Epithelial cell of prostate (primary cell): Measurements from ENCODE around the gene ATF6.
"Not testable (repeated sequence)": the region's sequence is repeated elsewhere in the genome, so short reads cannot be mapped to it uniquely, and the experiment has no call there.

Experiments used
- DNase-seq: peaks from one replicate; pipeline ENCODE4 v3.0.0-alpha.2; 2011; ENCODE audit warnings: low read depth, low spot score
- H3K27ac ChIP-seq: fragments of 450-650 bp; 2 replicates; pipeline ENCODE4 v1.5.1; 2017; ENCODE audit warnings: mild to moderate bottlenecking

The ATF6 gene

DNA sequence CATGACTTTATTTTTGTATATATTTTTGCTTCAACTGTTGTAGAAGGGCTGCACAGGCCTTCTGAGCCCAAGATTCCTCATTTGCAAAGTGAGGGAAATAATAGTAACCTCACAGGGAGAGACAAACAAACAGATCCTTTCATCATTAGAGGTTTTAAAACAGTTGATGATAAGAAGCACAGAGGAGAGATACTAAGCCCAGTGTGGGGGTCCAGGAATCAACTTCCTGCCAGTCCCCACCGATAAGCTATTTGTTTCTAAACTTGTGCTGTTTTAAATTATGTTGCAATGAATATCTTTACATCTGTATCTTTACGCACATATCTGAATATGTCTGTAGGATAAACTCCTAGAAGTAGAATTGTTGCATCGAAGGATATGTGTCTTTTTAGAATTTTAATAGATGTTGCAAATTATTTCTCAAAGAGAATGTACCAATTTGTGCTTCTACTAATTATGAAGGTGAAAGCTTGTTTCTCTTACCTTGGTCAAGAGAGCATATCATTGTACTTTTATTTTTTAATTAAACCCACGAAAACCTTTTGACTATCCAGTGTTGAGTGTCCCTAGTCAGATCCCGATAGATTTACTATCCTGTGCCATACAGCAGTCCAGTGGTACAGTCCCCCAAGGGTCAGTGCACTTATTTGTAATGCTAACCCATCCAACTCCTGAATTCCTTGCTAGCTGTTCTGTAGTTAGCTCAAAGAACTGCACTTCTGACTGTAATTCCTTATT, 34.0 kb upstream of the ATF6 start:
- no peak for DNase-seq
- H3K27ac ChIP-seq: peak overlapping the region; percentile 92

DNA sequence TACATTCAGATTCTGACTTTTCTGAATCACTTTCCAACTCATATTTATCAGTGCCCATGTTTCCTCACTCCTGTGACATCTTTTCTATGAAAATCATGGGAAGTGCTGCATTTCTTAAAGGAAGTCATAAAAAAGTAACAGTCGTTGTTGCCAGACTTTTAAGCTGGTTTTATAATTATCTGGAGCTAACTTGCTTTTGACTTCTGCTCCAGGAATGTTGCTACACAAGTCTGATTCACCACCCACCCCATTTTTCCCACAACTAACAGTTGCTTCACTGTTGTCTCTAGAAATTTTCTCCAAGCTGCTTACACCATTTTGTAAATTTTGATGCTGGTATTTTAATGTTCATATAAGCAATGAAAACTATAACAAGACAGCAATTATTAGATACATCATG, 32.6 kb upstream of the ATF6 start:
- no peak for DNase-seq
- peak overlapping the region; percentile 92 for H3K27ac ChIP-seq

DNA sequence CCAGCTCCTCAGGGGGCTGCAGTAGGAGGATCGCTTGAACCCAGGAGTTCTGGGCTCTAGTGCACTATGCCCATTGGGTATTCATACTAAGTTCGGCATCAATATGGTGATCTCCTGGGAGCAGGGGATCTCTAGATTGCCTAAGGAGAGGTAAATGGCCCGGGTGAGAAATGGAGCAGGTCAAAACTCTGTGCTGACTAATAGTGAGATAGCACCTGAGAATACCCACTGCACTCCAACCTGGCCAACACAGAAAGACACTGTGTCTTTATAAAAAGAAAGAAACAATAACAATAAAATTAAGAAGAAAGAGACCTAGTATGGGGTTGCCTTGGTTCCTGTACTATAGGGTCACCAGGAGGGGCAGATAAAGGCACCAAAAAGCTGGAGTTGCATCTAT, 30.3 kb upstream of the ATF6 start:
- peak overlapping the region; percentile 74 for H3K27ac ChIP-seq
- DNase-seq: no peak

DNA sequence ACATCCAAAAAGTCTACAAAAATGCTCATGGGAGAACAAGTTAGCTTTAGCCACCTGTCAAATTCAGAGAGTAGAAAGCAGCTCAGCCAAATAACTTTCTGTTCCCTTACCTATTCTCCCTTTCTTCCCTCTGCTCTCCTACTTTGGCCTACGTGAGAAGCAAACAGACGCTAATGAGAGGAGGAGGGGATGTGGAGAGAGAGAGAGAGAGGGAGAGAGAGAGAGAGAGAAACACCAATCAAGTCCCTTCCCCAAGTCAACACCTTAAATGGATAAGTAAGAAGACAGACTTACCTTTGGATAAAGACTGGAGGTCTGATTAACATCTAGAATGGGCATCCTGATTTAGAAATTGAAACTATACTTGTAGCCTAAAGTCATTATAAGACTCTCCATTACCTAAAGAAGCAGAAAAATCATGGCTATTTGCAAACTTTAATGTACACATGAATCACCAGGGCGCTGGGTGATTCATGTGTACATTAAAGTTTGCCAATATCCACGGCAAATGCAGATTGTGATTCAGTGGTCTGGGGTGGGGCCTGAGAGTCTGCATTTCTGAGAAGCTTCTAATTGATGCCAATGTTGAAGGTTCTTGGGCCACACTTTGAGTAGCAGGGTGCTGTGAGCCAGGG, 29.7 kb upstream of the ATF6 start:
- DNase-seq: no peak
- peak overlapping the region; percentile 74 for H3K27ac ChIP-seq

DNA sequence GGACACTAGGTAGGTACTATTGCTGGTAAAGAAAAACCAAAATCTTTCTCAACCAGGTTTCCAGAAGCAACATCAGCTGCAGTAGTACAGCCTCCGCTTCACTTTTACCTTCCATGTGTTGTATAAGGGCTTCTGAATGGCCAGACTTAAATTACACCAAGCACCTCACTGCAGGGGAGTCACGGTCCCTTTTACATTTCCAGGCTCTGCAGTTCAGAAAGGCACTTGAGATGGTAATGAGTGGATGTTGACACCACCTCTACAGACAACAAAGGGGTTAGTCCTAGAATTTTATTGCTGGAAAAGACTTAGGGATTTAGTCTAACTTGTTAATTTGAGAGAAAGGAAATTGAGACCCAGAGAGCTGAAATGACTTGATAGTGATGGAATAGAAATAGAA, 28.5 kb upstream of the ATF6 start:
- no peak for DNase-seq
- no peak overlapping the region for H3K27ac ChIP-seq

DNA sequence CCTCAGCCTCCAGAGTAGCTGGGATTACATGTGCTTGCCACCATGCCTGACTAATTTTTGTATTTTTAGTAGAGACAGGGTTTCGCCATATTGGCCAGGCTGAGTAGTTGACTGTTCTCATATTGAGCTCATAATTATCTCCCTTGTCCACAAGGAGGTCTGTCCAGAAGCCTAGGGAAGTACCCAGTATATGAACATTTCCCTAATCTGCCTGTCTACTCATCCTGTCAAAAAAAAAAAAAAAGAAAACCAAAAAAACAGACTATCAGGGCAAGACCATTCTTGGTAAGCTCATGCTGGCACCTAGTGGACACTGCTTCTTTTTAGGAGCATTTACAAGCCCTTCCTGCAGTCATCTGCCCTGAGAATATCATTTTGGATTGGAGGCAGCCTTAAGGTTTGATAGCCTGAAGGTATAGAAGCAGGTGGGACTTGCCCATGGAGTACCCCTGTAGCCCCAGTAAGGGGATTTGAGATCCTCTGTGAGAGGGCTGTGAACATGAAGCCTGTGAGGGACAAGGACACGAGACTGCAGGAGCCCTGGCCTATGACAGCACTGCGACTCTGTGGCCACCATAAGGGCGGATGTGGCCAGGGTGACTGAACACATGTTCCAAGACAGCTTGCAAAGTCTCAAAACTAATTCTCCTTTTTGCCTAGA, 27.4 kb upstream of the ATF6 start:
- no peak overlapping the region for H3K27ac ChIP-seq
- no peak for DNase-seq

DNA sequence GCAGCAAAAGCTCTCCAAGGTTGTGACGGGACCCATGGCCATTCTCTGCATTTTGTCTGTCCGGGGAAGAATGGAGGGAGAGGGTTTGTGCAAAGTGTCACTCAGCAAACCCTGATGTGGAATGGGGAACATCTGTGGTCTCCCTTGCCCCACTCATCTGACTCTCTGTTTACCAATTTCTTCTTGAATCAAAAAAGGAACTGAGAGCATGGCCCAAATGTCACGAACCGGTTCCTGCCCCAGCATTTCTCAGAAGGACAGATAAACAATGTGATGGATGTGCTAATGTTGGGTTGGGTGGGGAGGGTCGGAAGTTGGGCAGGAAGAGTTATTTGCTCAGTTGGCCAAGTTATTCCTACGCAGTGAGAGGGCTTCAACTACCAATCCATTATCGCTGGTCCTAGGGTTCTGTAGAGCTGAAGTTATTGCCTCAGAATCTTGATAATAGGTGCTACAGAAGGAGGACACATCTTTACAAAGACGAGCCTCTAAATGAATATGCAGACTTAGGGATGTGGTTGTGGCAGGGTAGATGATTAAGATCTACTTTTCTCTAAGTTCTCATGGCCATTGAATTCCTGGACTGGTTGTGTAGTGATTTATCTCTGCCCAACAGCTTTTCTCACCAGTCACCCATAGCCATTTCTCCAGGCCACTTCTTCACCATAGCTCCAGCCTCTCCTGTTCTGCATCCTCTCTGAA, 26.1 kb upstream of the ATF6 start:
- H3K27ac ChIP-seq: no peak overlapping the region
- DNase-seq: no peak

DNA sequence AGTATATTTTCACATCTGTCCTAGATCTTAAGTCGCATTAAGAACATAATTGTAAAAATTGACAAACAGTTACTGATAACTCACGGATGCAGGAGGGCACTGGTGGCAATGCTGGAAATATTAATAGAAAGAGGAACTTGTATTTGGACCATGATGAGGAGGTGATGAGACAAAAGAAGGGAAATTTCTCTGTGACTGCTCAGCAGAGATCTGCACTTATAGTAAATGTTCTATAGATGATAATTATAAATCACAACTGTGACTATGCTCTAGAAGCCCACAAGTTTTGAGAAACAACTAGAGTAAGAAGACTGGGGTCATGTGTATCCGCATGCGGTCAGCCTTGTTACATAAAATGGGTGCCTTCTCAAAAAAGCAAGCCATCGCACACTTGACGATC, 25.2 kb upstream of the ATF6 start:
- H3K27ac ChIP-seq: no peak overlapping the region
- DNase-seq: no peak

DNA sequence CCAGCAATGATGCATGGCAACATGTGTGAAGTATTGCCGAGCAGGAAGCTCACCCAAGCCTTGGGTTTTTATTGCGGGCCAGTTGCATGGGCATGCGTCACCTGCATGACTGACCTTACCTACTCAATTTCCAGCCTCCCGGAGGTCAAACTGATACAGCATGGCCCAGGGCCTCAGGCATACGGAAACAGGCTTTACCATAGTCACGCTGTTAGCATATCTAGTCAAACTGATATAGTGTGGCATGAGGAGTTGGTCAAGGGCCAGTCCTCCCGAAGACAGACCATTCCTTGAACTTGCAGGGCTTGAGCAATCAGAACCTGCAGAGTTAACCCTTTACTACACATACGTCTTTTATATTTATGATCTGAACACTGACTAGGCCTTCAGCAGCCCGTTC, 22.9 kb upstream of the ATF6 start:
- no peak for DNase-seq
- H3K27ac ChIP-seq: peak overlapping the region; percentile 40

DNA sequence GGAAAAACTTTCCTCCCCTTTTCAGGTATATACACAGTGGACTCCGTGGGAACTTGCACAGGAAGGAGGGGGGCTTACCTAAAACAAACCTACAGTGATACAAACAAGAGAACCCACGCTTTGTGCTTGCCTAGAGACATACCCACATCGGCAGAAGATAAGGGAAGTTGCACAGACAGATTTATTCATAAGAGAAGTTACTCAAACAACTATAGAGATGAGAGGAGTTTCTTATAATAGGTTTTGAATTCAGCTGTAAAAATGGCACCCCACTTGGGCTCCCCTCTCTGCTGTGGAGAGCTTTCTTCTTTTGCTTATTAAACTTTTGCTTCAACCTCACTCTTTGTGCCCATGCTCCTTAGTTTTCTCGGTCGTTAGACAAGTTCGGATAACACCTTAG, 18.3 kb upstream of the ATF6 start:
- H3K27ac ChIP-seq: no peak overlapping the region
- DNase-seq: no peak

DNA sequence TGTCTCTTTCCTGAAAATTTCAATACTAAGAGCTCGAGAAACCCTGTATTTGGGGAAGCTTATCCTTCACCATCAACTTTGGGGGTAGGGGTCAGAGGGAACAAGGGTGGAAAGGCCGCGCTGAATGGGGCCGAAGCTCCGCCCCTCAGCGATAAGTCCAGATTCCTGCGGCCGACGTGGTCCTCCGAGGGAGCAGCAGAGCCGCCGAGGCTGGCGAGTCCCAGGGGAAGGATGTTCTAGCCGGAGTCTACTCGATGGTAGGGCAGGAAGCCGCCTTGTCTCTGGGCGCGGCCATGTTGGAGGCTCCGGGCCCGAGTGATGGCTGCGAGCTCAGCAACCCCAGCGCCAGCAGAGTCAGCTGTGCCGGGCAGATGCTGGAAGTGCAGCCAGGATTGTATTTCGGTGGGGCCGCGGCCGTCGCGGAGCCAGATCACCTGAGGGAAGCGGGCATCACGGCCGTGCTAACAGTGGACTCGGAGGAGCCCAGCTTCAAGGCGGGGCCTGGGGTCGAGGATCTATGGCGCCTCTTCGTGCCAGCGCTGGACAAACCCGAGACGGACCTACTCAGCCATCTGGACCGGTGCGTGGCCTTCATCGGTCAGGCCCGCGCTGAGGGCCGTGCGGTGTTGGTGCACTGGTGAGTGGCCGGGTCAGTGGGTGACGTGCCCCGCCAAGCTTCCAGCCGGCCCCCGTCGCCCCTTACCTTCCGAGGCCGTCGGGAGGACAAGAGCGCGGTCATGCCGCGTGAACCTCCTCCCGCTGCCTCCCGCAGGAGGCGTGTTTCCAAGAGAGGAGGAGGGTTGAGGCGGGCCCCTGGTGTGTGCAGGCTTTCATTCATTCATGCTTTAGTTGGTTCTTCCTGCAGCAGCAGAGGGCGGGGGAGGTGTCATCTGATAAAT, 16.4 kb upstream of the ATF6 start, which contains the start of gene DUSP12:
Gene DUSP12, plus strand, starts transcription at position 278 of the 899 bp plus-strand sequence. Its CDS starts 16 bp downstream, at position 294.
- peak within 1 kb of the TSS; percentile 87 for H3K27ac ChIP-seq
- DNase-seq: peak; percentile 81

DNA sequence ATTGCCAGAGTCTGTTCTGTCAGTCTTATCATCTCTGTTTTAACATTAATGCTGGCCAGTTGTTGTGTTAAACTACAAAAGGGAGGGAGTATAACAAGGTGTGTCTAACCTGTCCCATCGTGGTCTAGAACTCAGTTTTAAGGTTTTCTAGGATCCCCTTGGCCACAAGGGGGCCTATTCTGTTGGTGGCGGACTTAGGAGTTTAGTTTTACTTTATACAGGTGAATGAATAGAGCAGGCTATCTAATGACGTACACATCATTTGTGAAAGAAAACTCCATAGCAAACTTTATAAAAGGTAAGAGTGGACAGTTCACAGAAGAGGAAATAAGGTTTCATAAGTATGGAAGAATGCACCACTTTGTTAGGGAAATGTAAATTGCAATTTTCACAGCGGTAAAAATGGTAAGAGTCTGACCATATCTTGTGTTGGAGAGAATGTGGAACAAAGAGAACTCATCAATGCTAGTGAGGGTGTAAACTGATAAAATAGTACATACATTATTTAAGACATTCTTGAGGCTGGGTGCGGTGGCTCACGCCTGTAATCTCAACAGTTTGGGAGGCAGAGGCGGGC, 2.5 kb upstream of the ATF6 start:
- DNase-seq: no peak
- H3K27ac ChIP-seq: no peak overlapping the region

DNA sequence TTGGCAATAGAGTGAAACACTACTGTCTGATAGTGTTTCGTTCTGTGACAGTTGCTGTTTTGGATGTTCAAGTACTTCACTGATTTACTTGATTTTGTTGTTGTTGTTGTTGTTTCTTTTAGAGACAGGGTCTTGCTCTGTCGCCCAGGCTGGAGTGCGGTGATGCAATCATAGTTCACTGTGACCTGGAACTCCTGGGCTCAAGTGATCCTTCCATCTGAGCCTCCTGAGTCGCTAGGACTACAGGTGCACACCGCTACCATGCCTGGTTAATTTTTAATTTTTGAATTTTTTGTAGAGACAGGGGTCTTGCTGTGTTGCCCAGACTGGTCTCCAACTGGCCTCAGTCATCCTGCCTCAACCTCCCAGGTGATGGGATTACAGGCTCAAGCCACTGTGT, 2.3 kb downstream of the ATF6 start:
- DNase-seq: no peak
- peak overlapping the region; percentile 33 for H3K27ac ChIP-seq

DNA sequence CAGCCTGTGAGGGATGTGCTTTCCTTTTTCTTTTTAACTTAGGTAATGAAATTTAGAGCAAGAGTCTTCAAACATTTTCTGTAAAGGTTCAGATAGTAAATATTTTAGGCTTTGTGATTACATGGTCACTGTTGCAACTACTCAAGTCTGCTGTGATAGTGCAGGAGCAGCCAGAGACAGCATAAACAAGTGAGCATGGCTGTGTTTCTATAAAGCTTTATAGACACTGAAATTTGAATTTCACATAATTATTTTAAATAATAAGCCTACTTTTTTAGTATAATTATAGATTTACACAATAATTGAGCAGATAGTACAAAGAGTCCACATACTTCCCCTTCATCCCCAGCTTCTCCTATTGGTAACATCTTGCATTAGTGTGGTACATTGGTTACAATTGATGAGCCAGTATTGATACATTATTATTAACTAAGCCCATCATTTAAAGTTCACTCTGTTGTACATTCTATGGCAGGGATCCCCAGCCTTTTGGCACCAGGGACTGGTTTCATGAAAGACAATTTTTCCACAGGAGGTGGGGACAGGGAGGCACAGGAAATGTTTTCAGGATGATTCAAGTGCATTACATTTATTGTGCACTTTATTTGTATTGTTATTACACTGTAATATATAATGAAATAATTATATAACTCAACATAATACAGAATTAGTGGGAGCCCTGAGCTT, 3.0 kb downstream of the ATF6 start:
- peak overlapping the region; percentile 33 for H3K27ac ChIP-seq
- no peak for DNase-seq

DNA sequence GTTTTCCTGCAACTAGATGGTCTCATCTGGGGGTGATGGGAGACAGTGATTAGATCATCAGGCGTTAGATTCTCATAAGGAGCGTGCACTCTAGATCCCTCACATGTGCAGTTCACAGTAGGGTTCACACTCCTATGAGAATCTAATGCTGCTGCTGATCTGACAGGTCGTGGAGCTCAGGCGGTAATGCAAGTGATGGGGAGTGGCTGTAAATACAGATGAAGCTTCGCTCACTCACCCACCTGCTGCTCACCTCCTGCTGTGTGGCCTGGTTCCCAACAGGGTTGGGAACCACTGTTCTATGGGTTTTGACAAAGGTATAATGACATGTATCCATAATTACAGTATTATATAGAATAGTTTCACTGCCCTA, 3.5 kb downstream of the ATF6 start:
- peak overlapping the region; percentile 33 for H3K27ac ChIP-seq
- DNase-seq: not testable (repeated sequence)

DNA sequence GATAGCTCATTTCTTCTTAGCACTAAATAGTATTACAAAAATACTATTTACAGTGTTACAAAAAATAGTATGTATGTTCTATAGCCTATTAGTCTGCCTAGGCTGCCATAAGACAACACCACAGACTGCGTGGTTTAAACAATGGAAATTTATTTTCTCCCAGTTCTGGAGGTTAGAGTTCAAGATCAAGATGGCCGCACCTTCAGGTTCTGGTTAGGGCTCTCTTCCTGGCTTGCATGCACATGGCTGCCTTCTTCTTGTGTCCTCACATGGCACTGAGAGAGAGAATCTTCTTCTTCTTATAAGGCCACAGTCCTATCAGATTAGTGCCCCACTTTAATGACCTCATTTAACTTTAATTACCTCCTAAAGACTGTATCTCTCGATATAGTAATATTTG, 4.1 kb downstream of the ATF6 start:
- H3K27ac ChIP-seq: no peak overlapping the region
- no peak for DNase-seq

DNA sequence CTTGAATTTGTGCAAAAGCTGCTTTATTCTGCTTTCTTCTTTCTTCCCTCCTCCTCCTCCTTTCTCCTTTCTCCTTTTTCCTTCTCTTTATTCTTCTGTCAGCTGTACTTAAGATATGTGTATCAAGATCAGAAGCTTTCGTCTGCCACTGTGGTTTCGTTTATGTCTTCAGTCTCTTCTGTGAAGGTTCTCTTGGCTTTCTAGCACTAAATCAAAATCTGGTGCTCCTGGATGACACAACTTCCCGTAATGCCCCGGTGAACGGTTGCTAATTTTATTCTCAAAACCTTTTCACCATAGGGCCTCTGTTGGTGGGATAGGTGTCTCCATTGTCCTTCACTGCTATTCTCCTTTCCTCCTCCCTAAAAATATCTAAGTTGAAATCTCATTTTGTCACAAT, 5.0 kb downstream of the ATF6 start:
- H3K27ac ChIP-seq: no peak overlapping the region

DNA sequence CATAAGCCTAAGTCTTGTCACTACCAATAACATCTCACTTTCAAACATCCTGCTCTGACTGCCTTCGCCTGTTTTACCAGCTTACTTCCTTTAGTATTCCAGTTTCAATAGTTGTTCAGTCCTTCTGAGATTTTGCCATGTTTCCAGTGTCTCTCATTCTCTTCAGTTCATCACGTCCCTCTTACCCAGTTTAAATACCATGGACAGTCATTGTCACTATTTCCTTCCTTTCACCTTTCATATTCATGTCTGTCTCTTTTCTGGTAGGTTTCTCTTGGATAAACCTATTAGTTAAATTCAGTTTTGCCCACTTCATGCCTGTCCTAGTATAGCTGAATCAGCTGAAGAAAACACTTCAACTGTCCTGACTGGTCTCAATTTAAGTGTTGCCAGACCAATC, 5.9 kb downstream of the ATF6 start:
- DNase-seq: no peak
- H3K27ac ChIP-seq: no peak overlapping the region

More for the DNA sequence above, 5.0 kb downstream of the ATF6 start:
- DNase-seq: no peak

DNA sequence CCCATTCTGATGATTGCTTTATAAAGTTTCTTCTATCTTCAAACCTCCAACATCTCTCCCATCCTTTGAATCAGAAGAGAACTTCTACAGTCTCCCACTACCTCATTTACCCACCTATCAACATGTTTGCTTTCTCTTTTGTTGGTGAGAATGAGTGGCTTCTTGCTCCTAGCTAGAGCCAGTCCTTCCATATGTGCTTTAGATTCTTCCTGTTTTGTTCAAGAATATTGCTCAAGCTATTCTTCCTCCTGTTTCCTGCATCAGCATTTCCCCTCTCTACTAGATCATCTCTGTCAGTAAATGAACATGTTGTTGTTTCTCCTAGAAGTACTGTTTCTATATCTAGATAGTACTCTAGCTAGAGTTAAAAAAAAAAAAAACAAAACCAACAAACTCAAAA, 6.3 kb downstream of the ATF6 start:
- no peak overlapping the region for H3K27ac ChIP-seq
- no peak for DNase-seq
